OCI-LY7 (cell line): ENCODE results near the gene EPAS1. TPM values are rescaled to one million over a fixed set of nuclear protein-coding genes. Genes with fewer than 3 reads are reported as not detected.

ENCODE experiments used
- BruUV-seq: library from RNA; stranded (reverse); fragments of 400-500 nt; replicated peaks from 2 replicates; lab custom pipeline; 2021; lab: Mats Ljungman, UMichigan
- CTCF ChIA-PET: fragments of 300-600 bp; sonication (Branson Sonifier 250); formaldehyde crosslinking; loops from one replicate; lab custom pipeline; 2022; ENCODE audit warnings: antibody characterized with exemption; ENCODE audit not compliant: unreplicated experiment; lab: Charles Lee
- POLR2A ChIA-PET: fragments of 300-600 bp; sonication (Branson Sonifier 250); formaldehyde crosslinking; loops from one replicate; lab custom pipeline; 2022; ENCODE audit warnings: antibody characterized with exemption; lab: Charles Lee
- DNase-seq: peaks from one replicate; pipeline ENCODE4 v3.0.0-alpha.2; 2015; ENCODE audit warnings: low spot score
- H2AFZ ChIP-seq: fragments of 200-600 bp; sonication (generic), shearing (Covaris generic); 2 replicates; pipeline ENCODE4 v1.6.1; 2014; ENCODE audit warnings: mild to moderate bottlenecking, antibody characterized with exemption, low read length, moderate library complexity
- H3K27ac ChIP-seq: fragments of 200-600 bp; sonication (generic); 2 replicates; pipeline ENCODE4 v1.5.1; 2014; ENCODE audit warnings: mixed run types, low read depth, mild to moderate bottlenecking, moderate library complexity, low read length, inconsistent platforms; ENCODE audit not compliant: poor library complexity, severe bottlenecking
- H3K36me3 ChIP-seq: fragments of 200-600 bp; sonication (generic); 2 replicates; pipeline ENCODE4 v1.6.1; 2014; ENCODE audit warnings: mild to moderate bottlenecking, antibody characterized with exemption, low read length, moderate library complexity, mixed read lengths; ENCODE audit not compliant: insufficient read depth
- H3K4me1 ChIP-seq: fragments of 200-600 bp; sonication (generic); 2 replicates; pipeline ENCODE4 v1.5.1; 2014; ENCODE audit warnings: mild to moderate bottlenecking, low read length; ENCODE audit not compliant: insufficient read depth, poor library complexity, severe bottlenecking
- H3K4me2 ChIP-seq: fragments of 200-600 bp; sonication (generic); 2 replicates; pipeline ENCODE4 v1.6.1; 2014; ENCODE audit warnings: mild to moderate bottlenecking, low read length
- H3K4me3 ChIP-seq: fragments of 200-600 bp; sonication (generic); 2 replicates; pipeline ENCODE4 v1.5.1; 2014; ENCODE audit warnings: mild to moderate bottlenecking, low read depth, low read length; ENCODE audit not compliant: poor library complexity, severe bottlenecking
- H3K79me2 ChIP-seq: fragments of 200-600 bp; sonication (generic); 2 replicates; pipeline ENCODE4 v1.6.1; 2016; ENCODE audit warnings: low read depth, mild to moderate bottlenecking, low read length, moderate library complexity, mixed read lengths; ENCODE audit not compliant: insufficient read depth
- H3K9me2 ChIP-seq: fragments of 200-600 bp; sonication (generic); 2 replicates; pipeline ENCODE4 v1.6.1; 2016; ENCODE audit warnings: mild to moderate bottlenecking, low read length, mixed read lengths; ENCODE audit not compliant: insufficient read depth
- H3K9me3 ChIP-seq: fragments of 200-600 bp; sonication (generic); 2 replicates; pipeline ENCODE4 v1.6.1; 2014; ENCODE audit warnings: mild to moderate bottlenecking, mixed run types, low read length, mixed read lengths
- H4K20me1 ChIP-seq: fragments of 200-600 bp; sonication (generic); 2 replicates; pipeline ENCODE4 v1.6.1; 2014; ENCODE audit warnings: mild to moderate bottlenecking, antibody characterized with exemption, low read length, moderate library complexity, mixed read lengths; ENCODE audit not compliant: insufficient read depth
- CTCF ChIP-seq: fragments of 200-600 bp; sonication (generic); conservative IDR thresholded peaks from 2 replicates; pipeline ENCODE4 v1.5.1; 2014; ENCODE audit warnings: mild to moderate bottlenecking, antibody characterized with exemption, low read length, moderate library complexity, mixed read lengths
- EZH2phosphoT487 ChIP-seq: fragments of 200-600 bp; sonication (generic); IDR thresholded peaks from 2 replicates; pipeline ENCODE4 v1.6.1; 2018; ENCODE audit warnings: low read depth, borderline replicate concordance, mild to moderate bottlenecking, mixed run types, antibody characterized with exemption, low read length, moderate library complexity, mixed read lengths
- intact Hi-C: fragments of 100-400 bp; cut with micrococcal nuclease; formaldehyde crosslinking; loops from one replicate; pipeline ENCODE4 v1.10.0; 2022; ENCODE audit not compliant: unreplicated experiment
- total RNA-seq, 2 experiments: library from RNA; depleted of rRNA in 1 of 2; stranded (reverse); fragments of >200 nt in 1 of 2; shearing (Covaris generic) in 1 of 2; gene quantifications; 2 replicates each; pipeline ENCODE4 v1.2.3, GENCODE V29; 2014 to 2022

The EPAS1 gene
- total RNA-seq, 2 experiments from 2014 or later, result 0.74 TPM; not detected in 1

- no peak overlapping the region for H3K27ac ChIP-seq
- H3K9me2 ChIP-seq, result no peaks in the 10 kb centered on the region
- intact Hi-C loops, result no loop called here
- H3K79me2 ChIP-seq, result no peaks in the 10 kb centered on the region
- CTCF ChIA-PET, result no interaction called here
- H3K4me2 ChIP-seq, result no peak overlapping the region
- H4K20me1 ChIP-seq, result no peaks in the 10 kb centered on the region
- BruUV-seq, result no TSS peak
- no peaks in the 10 kb centered on the region for H3K4me1 ChIP-seq
- DNase-seq, result no peak
- no peak for TF ChIP-seq CTCF
- TF ChIP-seq EZH2phosphoT487, result no peak
- H3K9me3 ChIP-seq, result no peaks in the 10 kb centered on the region
- no peaks in the 10 kb centered on the region for H3K36me3 ChIP-seq
- no peak overlapping the region for H3K4me3 ChIP-seq
- POLR2A ChIA-PET, result interaction anchor here (0.7 kb wide), 1 partner anchor 23 kb away, joined by 4 read pairs; no protein-coding TSS in a partner anchor
- H2AFZ ChIP-seq, result no peak overlapping the region
These were observed 75.3 kb downstream of the EPAS1 start for GRCh38 chr2:46372475-46372874.

GRCh38 chr2:46373238-46373637, 76.0 kb downstream of the EPAS1 start:
- no TSS peak for BruUV-seq
- no peak overlapping the region for H3K4me2 ChIP-seq
- H3K4me3 ChIP-seq, result no peak overlapping the region
- POLR2A ChIA-PET, result interaction anchor here (0.7 kb wide), 1 partner anchor 22 kb away, joined by 4 read pairs; no protein-coding TSS in a partner anchor
- no peaks in the 10 kb centered on the region for H3K36me3 ChIP-seq
- no peak for TF ChIP-seq CTCF
- no peak for TF ChIP-seq EZH2phosphoT487
- no peaks in the 10 kb centered on the region for H3K79me2 ChIP-seq
- CTCF ChIA-PET, result no interaction called here
- H3K4me1 ChIP-seq, result no peaks in the 10 kb centered on the region
- H3K9me2 ChIP-seq, result no peaks in the 10 kb centered on the region
- H3K9me3 ChIP-seq, result no peaks in the 10 kb centered on the region
- DNase-seq, result no peak
- no peak overlapping the region for H3K27ac ChIP-seq
- no peak overlapping the region for H2AFZ ChIP-seq
- no peaks in the 10 kb centered on the region for H4K20me1 ChIP-seq
- intact Hi-C loops, result no loop called here

GRCh38 chr2:46375566-46376125, 78.4 kb downstream of the EPAS1 start:
- no peak for TF ChIP-seq EZH2phosphoT487
- no peak for TF ChIP-seq CTCF
- H3K4me3 ChIP-seq, result no peak overlapping the region
- BruUV-seq, result no TSS peak
- H3K4me2 ChIP-seq, result no peak overlapping the region
- H3K4me1 ChIP-seq, result no peaks in the 10 kb centered on the region
- intact Hi-C loops, result no loop called here
- CTCF ChIA-PET, result no interaction called here
- H3K9me2 ChIP-seq, result no peaks in the 10 kb centered on the region
- no peaks in the 10 kb centered on the region for H3K36me3 ChIP-seq
- DNase-seq, result no peak
- no peak overlapping the region for H2AFZ ChIP-seq
- H3K79me2 ChIP-seq, result no peaks in the 10 kb centered on the region
- H3K27ac ChIP-seq, result no peak overlapping the region
- H4K20me1 ChIP-seq, result no peaks in the 10 kb centered on the region
- no peaks in the 10 kb centered on the region for H3K9me3 ChIP-seq
- POLR2A ChIA-PET, result no interaction called here
